Stimulated activated CD8-positive, alpha-beta memory T cell treated with anti-CD3 and anti-CD28 coated beads, Interleukin-15, amount 100 ng/mL, for 24 hours (primary cell): ENCODE results near the gene PPT1.

ENCODE experiments used
- DNase-seq: peaks from one replicate; pipeline ENCODE4 v3.0.0-alpha.2; 2020; ENCODE audit warnings: low read depth

Gene PPT1

GRCh38 chr1:40030528-40031135 lies 66.4 kb downstream of the PPT1 start:
- DNase-seq: no peak

- DNase-seq: no peak
Measured at GRCh38 chr1:40029608-40030007, 67.4 kb downstream of the PPT1 start.

GRCh38 chr1:40027647-40028046 lies 69.4 kb downstream of the PPT1 start:
- DNase-seq: no peak

- no peak for DNase-seq
Measured at GRCh38 chr1:40024671-40025070, 72.4 kb downstream of the PPT1 start.

GRCh38 chr1:40023379-40023944 lies 73.6 kb downstream of the PPT1 start:
- no peak for DNase-seq
